HepG2 (cell line): ENCODE measurements around the gene PRICKLE2. TPM values are rescaled to one million over a fixed set of nuclear protein-coding genes. Genes with fewer than 3 reads are reported as not detected.

ENCODE experiments used
- ATAC-seq: fragments of 200-7000 bp; cut with Tn5 transposase; 3 replicates; pipeline ENCODE4 v1.9.1; 2020; ENCODE audit warnings: mild to moderate bottlenecking, moderate library complexity
- BruUV-seq: library from RNA; stranded (reverse); fragments of 400-500 nt; replicated peaks from 2 replicates; lab custom pipeline; 2021; lab: Mats Ljungman, UMichigan
- CTCF ChIA-PET: fragments of 300-600 bp; formaldehyde crosslinking; extraction: SDS; loops from one replicate; lab custom pipeline; 2021; ENCODE audit warnings: low total read pairs, inconsistent platforms, low intra/inter-chr PET ratio; lab: Yijun Ruan, JAX
- POLR2A ChIA-PET: fragments of 350-600 bp; sonication (Branson Sonifier 250); formaldehyde crosslinking; loops from one replicate; lab custom pipeline; 2020; ENCODE audit warnings: antibody characterized with exemption, inconsistent platforms; lab: Yijun Ruan, JAX
- DNase-seq: peaks from one replicate; pipeline ENCODE4 v3.0.0-alpha.2; 2015; ENCODE audit warnings: low spot score
- FAIRE-seq: peaks from 3 replicates; lab custom pipeline; 2011; peaks lifted over from hg19 to GRCh38; lab: Jason Lieb, UNC
- H2AFZ ChIP-seq: one replicate; pipeline ENCODE4 v1.6.1; 2011; ENCODE audit warnings: low read length, inconsistent platforms
- H3K27ac ChIP-seq: fragments of 300-600 bp; 3 replicates; pipeline ENCODE4 v1.8.0; 2011; ENCODE audit warnings: mixed run types, mild to moderate bottlenecking, mixed read lengths, low read length, inconsistent platforms; ENCODE audit not compliant: insufficient read depth; ENCODE audit errors: extremely low read length
- H3K27me3 ChIP-seq, 2 experiments: fragments of 200-600 bp in 1 of 2; 2 replicates in 1 of 2; 3 replicates in 1 of 2; pipeline versions ENCODE4 v1.6.0 to v1.8.0; 2011; ENCODE audit warnings: low read length in 2 of 2, mild to moderate bottlenecking in 2 of 2, moderate library complexity in 2 of 2, inconsistent platforms in 1 of 2; ENCODE audit not compliant: insufficient read depth in 2 of 2, control insufficient read depth in 1 of 2
- H3K36me3 ChIP-seq, 2 experiments: fragments of 200-600 bp in 1 of 2; replicated peaks in 1 of 2; 2 replicates in 1 of 2; 3 replicates in 1 of 2; pipeline versions ENCODE4 v1.5.1 to v1.8.0; 2011; ENCODE audit warnings: low read length in 2 of 2, inconsistent platforms in 1 of 2; ENCODE audit not compliant: insufficient read depth in 2 of 2, control insufficient read depth in 1 of 2
- H3K4me1 ChIP-seq: 2 replicates; pipeline ENCODE4 v1.5.1; 2012; ENCODE audit warnings: low read length, inconsistent platforms; ENCODE audit not compliant: insufficient read depth
- H3K4me2 ChIP-seq: 2 replicates; pipeline ENCODE4 v1.6.0; 2011; ENCODE audit warnings: low read depth, low read length, inconsistent platforms
- H3K4me3 ChIP-seq, 3 experiments: fragments of 200-600 bp in 1 of 3; sonication (generic), shearing (Covaris generic) in 1 of 3; replicated peaks in 1 of 3; 2 replicates each; pipeline ENCODE4 v1.5.1; 2011 to 2016; ENCODE audit warnings: low read length in 3 of 3, inconsistent platforms in 2 of 3, low read depth in 2 of 3, mild to moderate bottlenecking in 2 of 3, control low read depth in 1 of 3, mixed read lengths in 1 of 3; ENCODE audit not compliant: insufficient read depth in 1 of 3
- H3K79me2 ChIP-seq: one replicate; pipeline ENCODE4 v1.6.1; 2011; ENCODE audit warnings: low read length, inconsistent platforms; ENCODE audit not compliant: insufficient read depth
- H3K9ac ChIP-seq: 2 replicates; pipeline ENCODE4 v1.6.0; 2011; ENCODE audit warnings: mild to moderate bottlenecking, low read depth, low read length, inconsistent platforms; ENCODE audit not compliant: insufficient read depth
- H3K9me3 ChIP-seq: 2 replicates; pipeline ENCODE4 v1.5.1; 2012; ENCODE audit warnings: mild to moderate bottlenecking, low read length
- H4K20me1 ChIP-seq: 2 replicates; pipeline ENCODE4 v1.6.0; 2011; ENCODE audit warnings: inconsistent platforms, mild to moderate bottlenecking, low read length, moderate library complexity; ENCODE audit not compliant: insufficient read depth
- CHD2 ChIP-seq: IDR thresholded peaks from 2 replicates; pipeline ENCODE4 v1.6.1; 2011; ENCODE audit warnings: low read depth, low read length, improper control_type of control experiment
- FIP1L1 ChIP-seq: fragments of 200-400 bp; formaldehyde crosslinking; IDR thresholded peaks from 2 replicates; pipeline ENCODE4 v1.6.1; 2018; ENCODE audit warnings: low read depth, mild to moderate bottlenecking, low read length, moderate library complexity, borderline replicate concordance; ENCODE audit not compliant: insufficient read depth
- GTF3A ChIP-seq: sonication (generic); formaldehyde crosslinking; conservative IDR thresholded peaks from 2 replicates; pipeline ENCODE4 v1.4.0; 2020; ENCODE audit warnings: mild to moderate bottlenecking, missing genetic modification reagents
- SAP130 ChIP-seq: IDR thresholded peaks from 2 replicates; pipeline ENCODE4 v1.6.1; 2016; ENCODE audit warnings: low read depth
- ZKSCAN8 ChIP-seq: IDR thresholded peaks from 2 replicates; pipeline ENCODE4 v1.6.1; 2016; ENCODE audit warnings: borderline replicate concordance, missing genetic modification reagents, missing compliant biosample characterization
- ZMYM2 ChIP-seq: sonication (generic); formaldehyde crosslinking; IDR thresholded peaks from 2 replicates; pipeline ENCODE4 v1.8.0; 2022; ENCODE audit warnings: mild to moderate bottlenecking, missing genetic modification reagents
- ZNF101 ChIP-seq: sonication (generic); formaldehyde crosslinking; IDR thresholded peaks from 2 replicates; pipeline ENCODE4 v1.4.0; 2020; ENCODE audit warnings: mild to moderate bottlenecking, low read depth, missing genetic modification reagents, borderline replicate concordance
- ZNF335 ChIP-seq: sonication (generic); formaldehyde crosslinking; IDR thresholded peaks from 2 replicates; pipeline ENCODE4 v1.4.0; 2020; ENCODE audit warnings: missing genetic modification reagents
- ZNF501 ChIP-seq: sonication (generic); formaldehyde crosslinking; IDR thresholded peaks from 2 replicates; pipeline ENCODE4 v1.5.1; 2020; ENCODE audit warnings: mild to moderate bottlenecking, moderate library complexity, missing genetic modification reagents
- ZNF558 ChIP-seq: sonication (generic); formaldehyde crosslinking; IDR thresholded peaks from 2 replicates; pipeline ENCODE4 v1.9.0; 2022; ENCODE audit warnings: mild to moderate bottlenecking, missing genetic modification reagents, borderline replicate concordance
- ZNF652 ChIP-seq: IDR thresholded peaks from 2 replicates; pipeline ENCODE4 v1.6.1; 2016; ENCODE audit warnings: low read depth, borderline replicate concordance
- WGBS: methylation state at CpG from one replicate; pipeline ENCODE4 v1.1.6; 2017; ENCODE audit warnings: low lambda C conversion rate; 5-methylcytosine and 5-hydroxymethylcytosine counted together
- in situ Hi-C: cut with HindIII; loops from 2 replicates; pipeline ENCODE4 v1.10.0; 2017; ENCODE audit warnings: low pct_unique_long_range_greater_than_20kb; ENCODE audit not compliant: extremely low pct_ligation_motif_present
- intact Hi-C: fragments of 100-400 bp; cut with micrococcal nuclease; formaldehyde crosslinking; loops from one replicate; pipeline ENCODE4 v1.10.0; 2022; ENCODE audit not compliant: unreplicated experiment
- polyA plus RNA-seq, 8 experiments: library from polyadenylated mRNA; depleted of rRNA in 3 of 8; stranded (reverse) in 7 of 8; unstranded in 1 of 8; fragments of >200 nt; fragmentation: Illumina TruSeq in 4 of 8; extraction: Trizol in 4 of 8; gene quantifications; 2 replicates each; pipeline versions ENCODE4 v1.2.1 to v1.2.3, GENCODE V29; 2011 to 2016; ENCODE audit warnings: low read depth in 4 of 8, missing spikeins in 1 of 8, mixed read lengths in 1 of 8; ENCODE audit not compliant: insufficient read depth in 1 of 8
- total RNA-seq, 5 experiments: library from RNA; depleted of rRNA; stranded (reverse); fragments of >200 nt; fragmentation: Illumina TruSeq; extraction: Trizol; gene quantifications; 2 replicates each; pipeline ENCODE4 v1.2.3, GENCODE V29; 2016; ENCODE audit warnings: low read depth in 1 of 5

PRICKLE2 gene
- total and polyA plus RNA-seq, 2 of the 13 experiments (the other 11 are each of a cell fraction or from before 2014, with no cell fraction given): 0.01 to 0.07 TPM

DNA sequence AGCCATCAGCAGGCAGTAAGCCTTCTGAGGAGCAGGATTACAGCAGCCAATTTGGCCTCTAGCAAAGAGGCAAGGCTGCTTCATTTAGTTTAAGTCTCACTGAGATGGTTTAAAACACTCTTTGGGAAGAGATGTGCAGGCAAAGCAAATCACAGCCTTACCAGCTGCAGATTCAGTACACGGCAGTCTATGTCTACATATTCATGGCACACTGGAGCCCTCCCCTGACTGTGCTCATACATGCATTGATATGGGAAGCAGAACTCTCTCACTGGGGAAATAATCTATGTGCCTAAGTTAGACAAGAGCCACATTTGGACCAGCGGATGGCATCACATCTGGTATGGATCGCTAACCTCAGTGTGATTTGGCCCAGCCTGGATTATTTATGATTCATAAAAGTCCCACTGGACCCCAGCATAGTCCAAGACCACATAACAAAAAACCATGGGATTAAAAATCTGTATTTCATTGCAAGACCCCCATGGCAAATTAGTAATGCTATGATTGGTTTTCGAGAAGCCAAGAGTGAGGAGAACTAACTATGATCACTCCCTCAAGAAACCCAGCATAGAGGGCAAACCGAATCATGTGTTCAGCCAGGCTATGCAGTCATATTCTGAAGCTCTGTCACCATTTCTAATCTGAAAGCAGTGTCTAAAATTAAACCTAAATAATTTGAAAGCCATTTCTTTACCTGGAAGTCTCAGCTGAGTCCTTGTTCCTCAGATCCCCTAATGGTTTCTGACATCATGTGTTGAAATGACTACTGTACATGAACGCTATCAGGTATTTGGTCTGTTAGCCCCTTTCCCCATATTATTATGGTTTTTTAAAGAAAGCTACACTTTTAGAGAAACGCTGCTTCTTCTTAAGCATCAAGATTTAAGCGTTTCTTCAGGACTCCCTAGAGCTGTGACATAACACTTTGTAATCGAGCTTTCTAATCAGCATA, 1.2 kb downstream of the PRICKLE2 start:
- H3K36me3 ChIP-seq: no peaks in the 10 kb centered on the region
- no TSS peak for BruUV-seq
- no peaks in the 10 kb centered on the region for H3K4me1 ChIP-seq
- in situ Hi-C loops: no loop called here
- H3K27ac ChIP-seq: no peak overlapping the region
- no peak for TF ChIP-seq CHD2
- TF ChIP-seq ZMYM2 (CRISPR knock-in tag): no peak
- TF ChIP-seq ZNF335 (CRISPR knock-in tag): no peak
- no peak for TF ChIP-seq GTF3A (CRISPR knock-in tag)
- no peak for TF ChIP-seq SAP130 (CRISPR knock-in tag)
- no peak for TF ChIP-seq ZNF101
- TF ChIP-seq ZNF558: no peak
- no peak for TF ChIP-seq ZKSCAN8 (CRISPR knock-in tag)
- no peak for TF ChIP-seq ZNF501 (CRISPR knock-in tag)
- TF ChIP-seq ZNF652: no peak
- no peak for TF ChIP-seq FIP1L1
- no peak overlapping the region for H3K9ac ChIP-seq
- DNase-seq (no peak), ATAC-seq (no peak), FAIRE-seq (no peak)
- H3K79me2 ChIP-seq: no peaks in the 10 kb centered on the region
- CTCF ChIA-PET: no interaction called here
- no peaks in the 10 kb centered on the region for H4K20me1 ChIP-seq
- H3K4me2 ChIP-seq: no peak overlapping the region
- H3K4me3 ChIP-seq: no peak overlapping the region
- 50% methylated on average over 9 of the region's 9 CpGs for whole genome bisulfite sequencing
- H3K27me3 ChIP-seq: no peaks in the 10 kb centered on the region
- H2AFZ ChIP-seq: no peak overlapping the region
- intact Hi-C loops: no loop called here
- POLR2A ChIA-PET: no interaction called here
- H3K9me3 ChIP-seq: no peaks in the 10 kb centered on the region
